Stimulated activated CD8-positive, alpha-beta memory T cell treated with anti-CD3 and anti-CD28 coated beads, Interleukin-7, amount 100 ng/mL, for 24 hours (primary cell): ENCODE measurements around the gene MOB2.

ENCODE experiments used
- DNase-seq: peaks from one replicate; pipeline ENCODE4 v3.0.0-alpha.2; 2020; ENCODE audit warnings: low read depth

Gene MOB2

GRCh38 chr11:1470681-1471611 is 15.6 kb downstream of the MOB2 start:
- DNase-seq, result no peak

GRCh38 chr11:1469911-1470680 is 16.5 kb downstream of the MOB2 start:
- DNase-seq, result no peak

GRCh38 chr11:1469287-1469910 is 17.2 kb downstream of the MOB2 start:
- no peak for DNase-seq

GRCh38 chr11:1468473-1469066 is 18.0 kb downstream of the MOB2 start:
- DNase-seq, result no peak

GRCh38 chr11:1468002-1468401 is 18.6 kb downstream of the MOB2 start:
- no peak for DNase-seq

GRCh38 chr11:1467270-1467669 is 19.3 kb downstream of the MOB2 start:
- no peak for DNase-seq

GRCh38 chr11:1466784-1467183 is 19.8 kb downstream of the MOB2 start:
- no peak for DNase-seq

GRCh38 chr11:1463056-1463455 is 23.5 kb downstream of the MOB2 start:
- no peak for DNase-seq

GRCh38 chr11:1462698-1462975 is 23.9 kb downstream of the MOB2 start:
- no peak for DNase-seq

GRCh38 chr11:1461826-1462697 is 24.5 kb downstream of the MOB2 start:
- no peak for DNase-seq

- DNase-seq, result no peak
These were observed 25.4 kb downstream of the MOB2 start for GRCh38 chr11:1460986-1461825.

GRCh38 chr11:1460396-1460985 is 26.1 kb downstream of the MOB2 start:
- DNase-seq, result no peak

- no peak for DNase-seq
These were observed 26.7 kb downstream of the MOB2 start for GRCh38 chr11:1459764-1460395.

GRCh38 chr11:1459219-1459575 is 27.4 kb downstream of the MOB2 start:
- no peak for DNase-seq

- no peak for DNase-seq
These were observed 28.0 kb downstream of the MOB2 start for GRCh38 chr11:1458340-1459218.

- DNase-seq, result no peak
These were observed 28.7 kb downstream of the MOB2 start for GRCh38 chr11:1457856-1458255.

- DNase-seq, result no peak
These were observed 29.3 kb downstream of the MOB2 start for GRCh38 chr11:1457326-1457680.

- no peak for DNase-seq
These were observed 29.8 kb downstream of the MOB2 start for GRCh38 chr11:1456596-1457325.
